SIG-M5 treated with dmso at 0.1 percent for 504 hours (cell line): ENCODE data around the gene RNF14.
"Not testable (repeated sequence)": the region's sequence is repeated elsewhere in the genome, so short reads cannot be mapped to it uniquely, and the experiment has no call there.

ENCODE experiments used
- DNase-seq: peaks from one replicate; lab custom pipeline; 2025; ENCODE audit not compliant: unreplicated experiment; lab: John Stamatoyannopoulos, UW

Gene RNF14

GRCh38 chr5:142012792-142013388, 44.0 kb downstream of the RNF14 start, which contains the start of gene GNPDA1:
Gene GNPDA1, minus strand, starts transcription at chr5:142013027. Its CDS starts 992 bp downstream, at chr5:142012035.
- peak; percentile 55 for DNase-seq

GRCh38 chr5:142013734-142014521, 45.0 kb downstream of the RNF14 start:
- no peak for DNase-seq

- DNase-seq, result peak; percentile 44
Measured at GRCh38 chr5:142014911-142015584, 46.1 kb downstream of the RNF14 start.

- DNase-seq, result peak; percentile 86
Measured at GRCh38 chr5:142015781-142016533, 47.1 kb downstream of the RNF14 start.

GRCh38 chr5:142016556-142016955, 47.7 kb downstream of the RNF14 start:
- DNase-seq, result no peak

- DNase-seq, result peak; percentile 21
Measured at GRCh38 chr5:142017832-142018427, 49.0 kb downstream of the RNF14 start.

- DNase-seq, result no peak
Measured at GRCh38 chr5:142020122-142020659, 51.3 kb downstream of the RNF14 start.

GRCh38 chr5:142023836-142024235, 54.9 kb downstream of the RNF14 start:
- no peak for DNase-seq

- peak; percentile 87 for DNase-seq
Measured at GRCh38 chr5:142024771-142025304, 55.9 kb downstream of the RNF14 start.

GRCh38 chr5:142025637-142026036, 56.7 kb downstream of the RNF14 start:
- DNase-seq, result no peak

- DNase-seq, result no peak
Measured at GRCh38 chr5:142032150-142032549, 63.2 kb downstream of the RNF14 start.

- DNase-seq, result no peak
Measured at GRCh38 chr5:142032747-142033631, 64.1 kb downstream of the RNF14 start.

GRCh38 chr5:142033632-142034567, 65.0 kb downstream of the RNF14 start:
- DNase-seq, result not testable (repeated sequence)

GRCh38 chr5:142034994-142035393, 66.1 kb downstream of the RNF14 start:
- DNase-seq, result no peak

- DNase-seq, result no peak
Measured at GRCh38 chr5:142036918-142037317, 68.0 kb downstream of the RNF14 start.

- not testable (repeated sequence) for DNase-seq
Measured at GRCh38 chr5:142037599-142037998, 68.7 kb downstream of the RNF14 start.

GRCh38 chr5:142038735-142039134, 69.8 kb downstream of the RNF14 start:
- DNase-seq, result no peak
